HL-60 (cell line): ENCODE results near the gene SF3B3.
"Not testable (repeated sequence)": the region's sequence is repeated elsewhere in the genome, so short reads cannot be mapped to it uniquely, and the experiment has no call there.

Source experiments
- CTCF ChIP-seq: IDR thresholded peaks from one replicate; pipeline ENCODE4 v1.5.1; 2011; ENCODE audit warnings: low read length, control low read depth, inconsistent platforms; ENCODE audit not compliant: insufficient read depth
- GABPA ChIP-seq: IDR thresholded peaks from 2 replicates; pipeline ENCODE4 v1.6.1; 2012; ENCODE audit warnings: low read depth
- POLR2AphosphoS5 ChIP-seq: IDR thresholded peaks from 2 replicates; pipeline ENCODE4 v1.6.1; 2012; ENCODE audit warnings: low read depth
- REST ChIP-seq: IDR thresholded peaks from 2 replicates; pipeline ENCODE4 v1.6.1; 2012; ENCODE audit warnings: low read depth; ENCODE audit not compliant: insufficient replicate concordance

GRCh38 chr16:70529954-70530353 is 6.3 kb downstream of the SF3B3 start:
- TF ChIP-seq CTCF, REST, GABPA, POLR2AphosphoS5: not testable (repeated sequence)
